Nucleus accumbens (tissue), 56 donors: Measurements from ENCODE around the gene PGM2L1.
A peak's percentile ranks its signal among the peaks of the same experiment; 100 is the strongest.
"Not testable (repeated sequence)": the region's sequence is repeated elsewhere in the genome, so short reads cannot be mapped to it uniquely, and the experiment has no call there.

ENCODE experiments used
- DNase-seq, 56 donors: peaks; one replicate each; lab custom pipeline; 2025; lab: John Stamatoyannopoulos, UW

The PGM2L1 gene

GRCh38 chr11:74398244-74399159 lies at the start of gene PGM2L1:
Gene PGM2L1, minus strand, starts transcription at chr11:74398433. Its CDS starts 272 bp downstream, at chr11:74398161.
- DNase-seq, result peak; percentile 32 to 98 (median 92)

- no peak for DNase-seq
These were observed 49.5 kb upstream of the PGM2L1 start for GRCh38 chr11:74447720-74448119.

- DNase-seq, result no peak
These were observed 48.3 kb upstream of the PGM2L1 start for GRCh38 chr11:74446532-74446938.

- DNase-seq, result no peak
These were observed 46.1 kb upstream of the PGM2L1 start for GRCh38 chr11:74444173-74444826.

GRCh38 chr11:74443071-74443864 lies 45.0 kb upstream of the PGM2L1 start:
- no peak for DNase-seq

- DNase-seq, result no peak
These were observed 44.4 kb upstream of the PGM2L1 start for GRCh38 chr11:74442636-74443035.

- DNase-seq, result no peak
These were observed 40.4 kb upstream of the PGM2L1 start for GRCh38 chr11:74438681-74439080.

GRCh38 chr11:74437441-74438042 lies 39.3 kb upstream of the PGM2L1 start:
- DNase-seq, result no peak

- no peak for DNase-seq
These were observed 36.3 kb upstream of the PGM2L1 start for GRCh38 chr11:74434528-74434927.

GRCh38 chr11:74429205-74429604 lies 31.0 kb upstream of the PGM2L1 start:
- no peak for DNase-seq

- no peak for DNase-seq
These were observed 29.2 kb upstream of the PGM2L1 start for GRCh38 chr11:74427384-74427886.

- DNase-seq, result no peak
These were observed 26.9 kb upstream of the PGM2L1 start for GRCh38 chr11:74425100-74425499.

GRCh38 chr11:74418509-74418895 lies 20.3 kb upstream of the PGM2L1 start:
- no peak for DNase-seq

GRCh38 chr11:74417860-74418508 lies 19.8 kb upstream of the PGM2L1 start:
- DNase-seq, result no peak

GRCh38 chr11:74417379-74417804 lies 19.2 kb upstream of the PGM2L1 start:
- no peak for DNase-seq

GRCh38 chr11:74416974-74417373 lies 18.7 kb upstream of the PGM2L1 start:
- not testable (repeated sequence) for DNase-seq

- no peak for DNase-seq
These were observed 14.6 kb upstream of the PGM2L1 start for GRCh38 chr11:74412733-74413359.

- DNase-seq, result no peak
These were observed 14.1 kb upstream of the PGM2L1 start for GRCh38 chr11:74412321-74412720.

- no peak for DNase-seq
These were observed 11.4 kb upstream of the PGM2L1 start for GRCh38 chr11:74409633-74410032.
